DMS114 treated with DMSO at 0.1 percent for 48 hours (cell line): ENCODE measurements around the gene DNAH1.

Source experiments
- DNase-seq: peaks from one replicate; lab custom pipeline; 2025; ENCODE audit not compliant: unreplicated experiment; lab: John Stamatoyannopoulos, UW

DNAH1 gene

DNA sequence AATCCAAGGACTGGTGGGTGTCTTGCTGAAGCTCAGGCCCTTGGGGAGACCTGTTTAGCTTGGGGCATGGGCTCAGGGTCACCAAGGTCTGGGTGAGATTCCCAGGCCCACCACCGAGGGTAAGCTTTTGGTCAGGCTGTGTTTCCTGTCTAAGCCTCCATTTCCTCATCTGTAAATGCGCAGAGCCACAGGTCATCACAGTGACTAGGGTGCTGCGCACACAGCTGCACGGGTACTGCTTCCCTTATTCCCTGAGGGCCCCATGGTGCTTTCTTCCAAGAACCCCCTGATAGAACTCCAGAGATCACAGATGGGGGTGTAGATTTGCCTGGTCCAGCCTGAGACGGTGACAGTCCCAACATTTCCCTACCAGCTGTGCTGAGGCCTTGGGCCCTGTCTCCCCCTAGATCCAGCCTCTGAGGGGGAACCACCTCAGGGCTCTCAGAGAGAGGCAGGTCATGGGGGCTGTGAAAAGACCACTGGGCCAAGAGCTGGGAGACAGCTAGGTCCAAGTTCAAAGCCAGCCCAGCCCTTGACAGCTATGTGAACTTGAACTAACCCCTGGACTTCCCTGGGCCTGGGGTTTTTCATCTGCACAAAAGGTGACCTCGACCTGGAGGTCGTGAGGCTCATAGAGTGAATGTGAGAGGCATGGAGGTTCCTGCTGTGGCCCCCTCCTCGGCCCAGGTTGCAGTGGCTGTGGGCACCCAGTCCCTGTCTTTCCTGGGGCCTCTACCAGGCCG is 68.1 kb downstream of the DNAH1 start:
- no peak for DNase-seq

DNA sequence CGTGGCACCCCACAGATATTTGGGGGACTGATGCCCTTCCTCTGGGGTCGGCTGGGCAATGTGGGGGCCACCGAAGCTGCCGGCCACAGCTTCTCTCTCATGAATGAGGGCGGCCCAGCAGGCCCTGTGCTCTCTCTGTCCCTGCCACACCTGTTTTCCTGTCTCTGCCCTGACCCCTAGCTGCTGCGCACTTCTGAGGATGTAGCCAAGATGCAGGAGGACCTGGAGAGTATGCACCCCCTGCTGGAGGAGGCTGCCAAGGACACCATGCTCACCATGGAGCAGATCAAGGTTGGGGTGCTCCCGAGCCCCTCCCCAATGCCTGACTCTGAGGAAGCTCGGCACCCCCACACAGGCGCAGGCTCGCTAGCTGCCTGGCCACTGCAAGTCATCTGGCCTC is 69.0 kb downstream of the DNAH1 start:
- DNase-seq, result no peak

DNA sequence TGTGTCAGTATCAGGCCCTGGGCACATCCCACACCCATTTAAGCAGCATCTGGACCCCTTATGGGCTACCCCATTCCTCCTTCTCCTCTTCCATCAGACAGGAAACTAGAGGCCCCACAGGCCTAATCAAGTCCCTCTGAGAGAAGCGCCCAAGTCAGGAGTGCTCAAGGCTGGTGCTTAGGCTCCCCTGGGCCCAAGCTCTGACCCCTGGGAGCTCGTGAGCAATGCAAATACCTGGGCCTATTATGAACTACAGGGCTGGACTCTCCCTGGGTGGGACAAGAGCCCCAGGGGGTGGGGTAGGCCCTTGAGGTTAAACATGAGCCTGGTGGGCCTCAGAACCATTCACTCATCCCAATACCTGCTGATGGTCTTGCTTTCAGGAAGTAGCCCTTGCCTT is 71.4 kb downstream of the DNAH1 start:
- no peak for DNase-seq

DNA sequence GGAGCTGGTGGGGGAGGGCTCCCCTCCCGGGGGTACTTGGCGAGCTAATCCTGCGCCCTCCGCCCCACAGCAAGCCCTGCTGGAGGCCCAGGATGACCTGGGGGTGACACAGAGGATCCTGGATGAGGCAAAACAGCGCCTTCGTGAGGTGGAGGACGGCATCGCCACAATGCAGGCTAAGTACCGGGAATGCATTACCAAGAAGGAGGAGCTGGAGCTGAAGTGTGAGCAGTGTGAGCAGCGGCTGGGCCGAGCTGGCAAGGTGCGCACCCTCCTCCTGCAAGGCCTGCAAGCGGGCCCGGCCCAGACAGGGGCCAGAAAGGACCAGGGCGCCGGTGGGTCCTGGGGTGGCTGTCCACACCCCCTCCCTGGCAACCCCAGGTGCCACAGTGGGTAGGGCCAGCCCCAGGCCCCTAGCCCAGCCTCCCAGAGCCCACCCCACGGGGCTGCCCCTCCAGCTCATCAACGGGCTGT is 72.3 kb downstream of the DNAH1 start:
- no peak for DNase-seq

DNA sequence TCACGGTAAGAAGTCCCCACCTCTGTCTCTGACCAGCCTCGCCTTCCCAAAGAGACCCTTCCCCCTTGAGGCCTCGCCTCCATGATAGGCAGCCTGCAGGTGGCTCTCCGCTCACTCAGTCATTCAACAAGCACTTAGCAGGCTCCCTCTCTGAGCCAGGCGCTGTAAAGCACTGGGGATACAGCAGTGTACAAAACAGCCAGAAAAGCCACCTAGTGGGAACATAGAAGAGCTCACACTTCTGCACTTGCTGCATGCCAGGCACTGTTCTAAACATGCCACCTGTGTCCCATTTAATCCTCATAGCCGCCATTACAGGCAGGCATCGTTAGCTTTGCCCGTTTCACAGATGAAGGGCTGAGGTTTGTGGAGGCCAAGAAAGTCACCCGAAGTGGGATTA is 72.8 kb downstream of the DNAH1 start:
- DNase-seq, result no peak

DNA sequence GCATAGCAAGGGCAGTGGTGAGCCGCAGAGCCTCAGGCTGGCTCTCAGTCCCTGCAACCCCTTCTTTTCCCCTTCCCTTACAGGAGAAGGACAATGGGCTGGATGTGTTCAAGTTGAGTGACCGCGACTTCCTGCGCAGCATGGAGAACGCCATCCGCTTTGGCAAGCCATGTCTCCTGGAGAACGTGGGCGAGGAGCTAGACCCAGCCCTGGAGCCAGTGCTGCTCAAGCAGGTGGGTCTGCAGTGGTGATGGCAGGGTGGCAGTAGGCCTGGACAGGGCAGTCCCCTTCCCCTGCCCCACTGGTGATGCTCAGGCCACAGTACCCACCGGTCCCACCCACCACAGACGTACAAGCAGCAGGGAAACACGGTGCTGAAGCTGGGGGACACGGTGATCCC is 75.0 kb downstream of the DNAH1 start:
- DNase-seq, result no peak

DNA sequence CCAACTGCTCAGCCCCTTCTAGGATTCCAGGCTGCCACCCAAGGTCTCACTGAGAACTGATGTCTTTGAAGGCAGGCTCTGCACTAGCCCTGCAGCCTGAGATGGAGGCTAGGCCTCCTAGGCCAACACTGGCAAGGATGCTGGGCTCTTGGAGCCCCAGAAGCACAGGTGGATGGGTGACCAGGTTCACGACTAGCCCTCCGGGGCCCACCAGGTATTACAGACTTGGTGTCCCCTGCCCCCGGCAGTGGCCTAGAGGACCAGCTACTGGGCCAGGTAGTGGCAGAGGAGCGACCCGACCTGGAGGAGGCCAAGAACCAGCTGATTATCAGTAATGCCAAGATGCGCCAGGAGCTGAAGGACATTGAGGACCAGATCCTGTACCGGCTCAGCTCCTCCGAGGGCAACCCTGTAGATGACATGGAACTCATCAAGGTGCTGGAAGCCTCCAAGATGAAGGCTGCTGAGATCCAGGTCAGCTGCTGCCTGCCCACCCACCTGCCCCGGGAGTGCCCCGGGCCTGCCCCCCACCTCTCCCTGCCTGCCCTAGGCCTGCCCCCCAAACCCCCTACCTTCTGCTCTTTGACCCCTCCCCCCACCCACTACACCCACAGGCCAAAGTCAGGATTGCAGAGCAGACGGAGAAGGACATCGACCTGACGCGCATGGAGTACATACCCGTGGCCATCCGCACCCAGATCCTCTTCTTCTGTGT is 76.3 kb downstream of the DNAH1 start:
- no peak for DNase-seq

DNA sequence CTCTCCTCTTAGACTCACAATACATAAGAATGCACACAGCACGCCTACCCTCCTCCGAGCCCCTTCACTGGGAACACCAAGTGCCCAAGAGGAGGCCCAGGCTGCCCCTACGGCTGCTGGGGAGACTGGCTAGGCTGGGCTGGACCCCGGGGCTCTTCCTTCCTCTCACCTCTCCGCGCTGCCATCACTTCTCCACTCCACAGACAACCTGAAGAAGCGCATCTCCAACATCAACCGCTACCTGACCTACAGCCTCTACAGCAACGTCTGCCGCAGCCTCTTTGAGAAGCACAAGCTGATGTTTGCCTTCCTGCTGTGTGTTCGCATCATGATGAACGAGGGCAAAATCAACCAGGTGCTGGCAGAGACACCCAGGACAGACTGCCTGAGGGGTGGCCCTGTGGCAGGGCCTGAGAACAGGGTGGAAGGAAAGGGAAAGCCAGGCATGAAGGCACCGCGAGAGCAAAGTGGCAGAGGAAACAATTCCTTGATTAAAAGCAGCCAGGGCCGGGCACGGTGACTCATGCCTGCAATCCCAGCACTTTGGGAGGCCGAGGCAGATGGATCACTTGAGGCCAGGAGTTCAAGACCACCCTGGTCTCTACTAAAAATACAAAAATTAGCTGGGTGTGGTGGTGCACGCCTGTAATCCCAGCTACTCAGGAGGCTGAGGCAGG is 77.2 kb downstream of the DNAH1 start:
- no peak for DNase-seq

DNA sequence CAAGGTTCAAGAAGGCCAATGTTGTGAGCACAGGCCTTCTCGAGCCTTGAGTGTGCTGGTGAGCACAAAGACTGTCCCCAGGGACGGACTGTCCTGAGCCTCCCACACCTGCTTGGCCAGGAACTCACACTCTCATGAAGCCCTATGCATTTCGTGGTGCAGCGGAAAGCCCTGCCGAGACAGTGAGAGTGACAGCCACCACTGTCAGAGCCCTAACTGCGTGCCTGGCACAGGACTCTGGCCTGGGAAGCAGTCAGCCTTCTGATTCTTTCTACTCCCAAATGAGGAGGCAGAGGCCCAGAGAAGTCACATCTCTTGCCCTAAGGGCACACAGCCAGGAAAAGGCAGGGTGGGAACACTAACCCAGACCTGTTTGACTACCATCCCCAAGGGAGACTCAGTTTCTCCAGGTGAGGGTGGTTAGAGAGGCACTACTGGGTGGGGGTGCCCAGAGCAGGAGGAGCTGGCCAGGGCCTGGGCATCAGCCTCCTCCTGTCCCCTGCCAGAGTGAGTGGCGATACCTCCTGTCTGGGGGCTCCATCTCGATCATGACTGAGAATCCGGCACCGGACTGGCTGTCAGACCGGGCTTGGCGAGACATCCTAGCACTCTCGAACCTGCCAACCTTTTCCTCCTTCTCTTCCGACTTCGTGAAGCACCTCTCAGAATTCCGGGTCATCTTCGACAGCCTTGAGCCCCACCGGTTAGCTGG is 78.0 kb downstream of the DNAH1 start:
- DNase-seq, result no peak

DNA sequence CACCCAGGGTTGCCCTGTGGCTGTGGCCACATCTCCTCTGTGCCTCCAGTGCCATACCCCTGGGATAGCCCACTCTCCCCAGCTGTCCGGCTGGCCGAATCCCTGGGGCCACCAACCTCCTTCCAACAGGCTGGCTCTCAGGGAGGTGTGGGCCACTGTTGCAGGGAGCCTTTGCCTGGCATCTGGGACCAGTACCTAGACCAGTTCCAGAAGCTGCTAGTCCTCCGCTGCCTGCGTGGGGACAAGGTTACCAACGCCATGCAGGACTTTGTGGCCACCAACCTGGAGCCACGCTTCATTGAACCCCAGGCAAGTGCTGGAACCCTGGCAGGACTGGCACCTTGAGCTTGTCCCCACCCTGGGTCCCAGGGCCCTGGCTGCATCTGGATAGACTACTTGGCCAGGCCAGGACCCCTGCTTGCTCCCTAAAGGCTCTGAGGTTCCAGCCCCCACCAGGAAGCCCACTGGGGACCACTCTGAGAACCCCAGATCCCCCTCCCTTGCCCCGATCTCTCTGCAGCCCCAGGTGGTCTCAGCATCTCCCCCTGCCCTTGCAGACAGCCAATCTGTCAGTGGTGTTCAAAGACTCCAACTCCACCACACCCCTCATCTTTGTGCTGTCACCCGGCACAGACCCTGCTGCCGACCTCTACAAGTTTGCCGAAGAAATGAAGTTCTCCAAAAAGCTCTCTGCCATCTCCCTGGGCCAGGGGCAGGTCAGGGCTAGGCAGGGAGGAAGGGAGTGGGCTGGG is 78.8 kb downstream of the DNAH1 start:
- no peak for DNase-seq

DNA sequence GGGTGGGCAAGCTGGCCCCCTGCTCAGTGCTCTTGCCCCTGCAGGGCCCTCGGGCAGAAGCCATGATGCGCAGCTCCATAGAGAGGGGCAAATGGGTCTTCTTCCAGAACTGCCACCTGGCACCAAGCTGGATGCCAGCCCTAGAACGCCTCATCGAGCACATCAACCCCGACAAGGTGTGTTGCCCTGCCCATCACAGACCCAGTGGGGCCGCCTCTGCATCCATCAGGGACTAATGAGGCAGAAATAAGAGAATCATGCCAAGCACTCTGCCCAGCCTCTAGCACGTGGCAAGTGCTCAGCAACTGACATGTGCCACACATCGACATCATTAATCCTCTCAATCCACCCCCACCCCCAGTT is 79.4 kb downstream of the DNAH1 start:
- DNase-seq, result no peak

DNA sequence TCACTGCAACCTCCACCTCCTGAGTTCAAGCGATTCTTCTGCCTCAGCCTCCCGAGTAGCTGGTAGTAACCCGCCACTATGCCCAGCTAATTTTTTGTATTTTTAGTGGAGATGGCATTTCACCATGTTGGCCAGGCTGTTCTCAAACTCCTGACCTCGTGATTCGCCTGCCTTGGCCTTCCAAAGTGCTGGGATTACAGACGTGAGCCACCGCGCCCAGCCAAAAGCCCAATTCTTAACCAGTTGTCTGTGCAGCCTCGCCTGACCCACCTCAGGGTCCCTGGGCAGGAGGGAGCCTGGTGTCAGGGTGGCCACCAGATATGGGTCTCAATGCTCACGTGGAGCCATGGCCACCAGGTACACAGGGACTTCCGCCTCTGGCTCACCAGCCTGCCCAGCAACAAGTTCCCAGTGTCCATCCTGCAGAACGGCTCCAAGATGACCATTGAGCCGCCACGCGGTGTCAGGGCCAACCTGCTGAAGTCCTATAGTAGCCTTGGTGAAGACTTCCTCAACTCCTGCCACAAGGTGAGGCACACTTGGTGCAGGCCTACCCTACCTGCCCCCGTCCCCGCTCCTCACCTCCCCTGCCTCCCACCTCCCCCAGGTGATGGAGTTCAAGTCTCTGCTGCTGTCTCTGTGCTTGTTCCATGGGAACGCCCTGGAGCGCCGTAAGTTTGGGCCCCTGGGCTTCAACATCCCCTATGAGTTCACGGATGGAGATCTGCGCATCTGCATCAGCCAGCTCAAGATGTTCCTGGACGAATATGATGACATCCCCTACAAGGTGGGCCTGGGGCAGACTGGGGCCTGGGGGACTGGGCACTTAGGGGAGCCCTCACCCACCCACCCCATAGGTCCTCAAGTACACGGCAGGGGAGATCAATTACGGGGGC is 80.1 kb downstream of the DNAH1 start:
- DNase-seq, result no peak

DNA sequence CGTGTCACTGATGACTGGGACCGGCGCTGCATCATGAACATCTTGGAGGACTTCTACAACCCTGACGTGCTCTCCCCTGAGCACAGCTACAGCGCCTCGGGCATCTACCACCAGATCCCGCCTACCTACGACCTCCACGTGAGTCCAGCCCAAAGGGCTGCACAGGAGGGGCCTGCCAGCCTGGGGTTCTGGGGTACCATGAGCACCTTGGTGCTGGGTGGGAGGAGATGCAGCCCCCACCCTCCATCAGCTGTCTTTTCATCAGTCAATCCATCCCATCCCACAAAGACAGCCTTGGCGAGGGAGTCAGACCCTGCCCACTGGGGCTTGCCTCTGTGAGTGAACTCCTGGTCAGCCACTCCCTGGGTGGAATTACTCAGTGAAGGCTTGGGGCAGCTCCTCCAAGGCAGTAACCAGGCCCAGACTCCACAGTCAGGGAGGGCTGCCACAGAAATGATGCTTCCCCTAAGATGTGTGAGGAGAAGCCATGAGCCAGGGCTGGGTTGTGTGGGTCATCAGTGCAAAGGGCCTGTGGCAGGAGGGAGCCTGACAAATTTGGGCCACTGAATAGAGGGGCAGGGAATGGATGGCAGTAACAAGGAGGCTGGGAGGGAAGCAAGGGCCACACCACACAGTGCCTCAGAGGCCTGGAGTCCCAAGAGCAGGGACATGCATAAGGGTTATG is 80.9 kb downstream of the DNAH1 start:
- no peak for DNase-seq

DNA sequence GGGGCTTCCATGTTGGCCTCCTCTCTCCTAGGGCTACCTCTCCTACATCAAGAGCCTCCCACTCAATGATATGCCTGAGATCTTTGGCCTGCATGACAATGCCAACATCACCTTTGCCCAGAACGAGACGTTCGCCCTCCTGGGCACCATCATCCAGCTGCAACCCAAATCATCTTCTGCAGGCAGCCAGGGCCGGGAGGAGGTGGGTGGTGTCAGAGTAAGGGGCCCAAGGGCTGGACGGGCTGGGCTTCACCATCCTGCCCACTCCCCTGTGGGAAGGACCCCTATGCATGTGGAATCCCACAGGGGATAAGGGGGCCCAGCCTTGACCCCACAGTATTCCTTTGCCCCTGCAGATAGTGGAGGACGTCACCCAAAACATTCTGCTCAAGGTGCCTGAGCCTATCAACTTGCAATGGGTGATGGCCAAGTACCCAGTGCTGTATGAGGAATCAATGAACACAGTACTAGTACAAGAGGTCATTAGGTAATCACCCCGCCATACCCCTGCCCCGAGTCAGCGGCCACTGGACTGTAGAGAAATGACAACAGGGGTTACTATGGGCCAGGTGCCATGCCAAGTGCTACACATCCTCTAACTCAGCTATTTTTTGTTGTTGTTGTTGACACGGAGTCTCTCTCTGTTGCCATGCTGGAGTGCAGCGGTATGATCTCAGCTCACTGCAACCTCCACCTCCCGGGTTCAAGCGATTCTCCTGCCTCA is 81.7 kb downstream of the DNAH1 start:
- no peak for DNase-seq

DNA sequence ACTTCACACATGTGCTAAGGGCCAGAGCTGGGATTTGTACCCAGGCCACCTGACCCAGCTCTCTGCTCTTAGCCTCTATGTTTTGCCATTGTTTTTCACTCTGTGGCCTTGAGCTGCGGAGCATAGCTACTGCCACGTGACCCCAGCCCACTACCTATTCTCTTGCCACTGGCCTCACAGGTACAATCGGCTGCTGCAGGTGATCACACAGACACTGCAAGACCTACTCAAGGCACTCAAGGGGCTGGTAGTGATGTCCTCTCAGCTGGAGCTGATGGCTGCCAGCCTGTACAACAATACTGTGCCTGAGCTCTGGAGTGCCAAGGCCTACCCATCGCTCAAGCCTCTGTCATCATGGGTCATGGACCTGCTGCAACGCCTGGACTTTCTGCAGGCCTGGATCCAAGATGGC is 82.6 kb downstream of the DNAH1 start:
- DNase-seq, result no peak

DNA sequence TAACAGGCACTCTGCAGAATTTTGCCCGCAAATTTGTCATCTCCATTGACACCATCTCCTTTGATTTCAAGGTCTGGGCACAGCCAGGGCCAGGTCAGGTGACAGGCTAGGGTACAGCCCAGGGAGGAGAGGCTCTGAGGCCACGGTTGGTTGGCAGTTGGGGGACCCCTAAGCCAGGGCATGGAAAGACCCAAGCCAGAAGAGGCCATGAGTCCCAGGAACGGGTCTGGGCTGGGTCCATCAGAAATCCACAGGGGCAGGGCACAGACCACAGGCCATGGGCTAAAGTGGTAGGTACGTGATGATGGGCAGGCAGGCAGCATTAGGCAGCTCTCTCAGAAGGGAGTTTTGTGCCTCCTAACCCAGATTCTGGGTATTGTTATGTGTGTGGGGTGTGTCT is 83.0 kb downstream of the DNAH1 start:
- DNase-seq, result no peak

DNA sequence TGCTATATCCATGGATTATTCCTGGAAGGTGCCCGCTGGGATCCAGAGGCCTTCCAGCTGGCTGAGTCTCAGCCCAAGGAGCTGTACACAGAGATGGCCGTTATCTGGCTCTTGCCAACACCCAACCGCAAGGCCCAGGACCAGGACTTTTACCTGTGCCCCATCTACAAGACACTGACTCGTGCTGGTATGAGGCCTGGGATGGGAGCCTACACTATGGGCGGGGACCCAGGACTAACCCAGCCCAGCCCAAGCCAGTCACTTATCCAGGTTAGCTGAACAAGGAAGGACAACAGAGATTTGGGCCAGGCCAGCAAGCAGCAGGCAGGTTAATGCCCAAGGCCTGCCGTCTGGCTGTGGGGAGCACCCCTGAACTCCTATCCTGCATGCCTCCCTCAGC is 83.5 kb downstream of the DNAH1 start:
- DNase-seq, result no peak

DNA sequence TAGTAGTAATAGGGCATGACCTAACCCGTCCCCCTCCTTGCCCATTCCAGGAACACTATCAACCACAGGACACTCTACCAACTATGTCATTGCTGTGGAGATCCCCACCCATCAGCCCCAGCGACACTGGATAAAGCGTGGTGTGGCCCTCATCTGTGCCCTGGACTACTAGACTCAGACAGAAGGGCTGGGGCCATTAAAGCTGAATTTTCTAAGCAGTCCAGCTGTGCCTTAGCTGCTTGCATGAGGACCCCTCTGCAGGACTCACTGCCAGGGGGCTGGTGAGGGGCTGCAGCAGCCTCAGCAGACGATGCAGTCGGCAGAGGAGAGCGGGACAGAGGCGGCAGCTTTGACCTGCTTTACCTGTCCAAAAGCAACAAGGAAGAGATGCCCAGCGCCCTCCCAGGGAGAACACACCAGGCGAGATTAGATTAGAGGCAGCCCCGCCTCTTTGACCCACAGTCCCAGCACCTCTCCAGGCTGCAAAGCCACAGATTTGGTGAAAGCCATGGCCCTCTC is 84.2 kb downstream of the DNAH1 start:
- no peak for DNase-seq
